ENCODE data around the gene TBC1D4.
A peak's percentile ranks its signal among the peaks of the same experiment; 100 is the strongest.

TBC1D4 gene

DNA sequence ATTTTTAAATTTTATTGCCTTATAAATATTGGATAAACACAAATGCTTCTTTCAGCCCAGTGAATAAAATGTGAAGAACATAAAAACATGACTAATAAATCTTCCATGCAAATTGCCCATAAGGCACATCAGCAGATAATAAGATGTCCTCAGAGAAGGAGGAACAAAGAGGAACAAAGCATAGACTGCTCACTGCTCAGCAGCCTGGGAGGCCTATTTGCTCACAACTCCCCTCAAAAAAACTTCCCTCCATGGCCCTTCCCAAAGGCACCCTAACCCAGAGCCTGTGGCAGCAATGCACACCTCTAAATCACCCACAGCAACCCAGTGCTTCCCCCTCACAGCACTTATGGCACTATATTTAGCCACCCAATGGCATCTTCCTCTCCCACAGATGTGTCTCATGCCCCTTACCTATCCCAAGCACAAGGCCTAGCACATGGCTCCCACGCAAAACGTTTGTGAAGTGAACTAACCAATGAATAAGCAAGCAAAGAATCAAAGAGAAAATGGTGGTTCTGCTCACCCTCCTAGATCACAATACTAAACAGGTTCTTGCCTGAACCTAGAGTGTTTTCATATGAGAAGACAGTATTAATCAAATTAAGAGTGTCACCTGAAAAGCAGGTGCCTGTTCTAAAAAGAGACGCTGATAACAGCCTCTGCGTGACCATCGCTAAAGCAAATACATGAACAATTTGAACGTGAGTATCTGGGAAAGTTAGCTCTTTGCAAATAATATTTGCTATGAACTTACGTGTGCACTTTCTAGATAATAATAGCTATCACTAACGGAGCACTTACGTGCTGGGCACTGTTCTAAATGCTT, 96.9 kb downstream of the TBC1D4 start:
- no peak for DNase-seq

DNA sequence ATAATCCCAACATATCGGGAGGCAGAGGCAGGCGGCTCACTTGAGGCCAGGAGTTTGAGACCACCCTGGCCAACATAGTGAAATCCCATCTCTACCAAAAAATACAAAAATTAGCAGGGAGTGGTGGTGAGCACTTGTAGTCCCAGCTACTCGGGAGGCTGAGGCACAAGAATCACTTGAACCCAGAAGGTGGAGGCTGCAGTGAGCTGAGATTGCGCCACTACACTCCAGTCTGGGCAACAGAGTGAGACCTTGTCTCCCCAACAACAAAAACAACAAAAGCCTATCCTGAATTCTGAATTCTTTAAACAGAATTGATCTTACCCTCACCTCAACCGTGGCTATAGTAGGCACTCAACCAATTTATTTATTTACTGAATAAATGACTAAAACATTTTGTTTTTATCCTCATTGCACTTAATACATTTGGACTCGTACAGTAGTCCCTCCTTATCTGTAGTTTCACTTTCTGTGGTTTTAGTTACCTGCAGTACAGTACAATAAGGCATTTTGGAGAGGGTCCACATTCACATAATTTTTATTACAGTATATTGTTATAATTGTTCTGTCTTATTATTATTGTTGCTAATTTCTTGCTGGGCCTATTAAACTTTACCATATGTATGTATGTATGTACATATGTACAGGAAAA, 98.8 kb downstream of the TBC1D4 start:
- no peak for DNase-seq

DNA sequence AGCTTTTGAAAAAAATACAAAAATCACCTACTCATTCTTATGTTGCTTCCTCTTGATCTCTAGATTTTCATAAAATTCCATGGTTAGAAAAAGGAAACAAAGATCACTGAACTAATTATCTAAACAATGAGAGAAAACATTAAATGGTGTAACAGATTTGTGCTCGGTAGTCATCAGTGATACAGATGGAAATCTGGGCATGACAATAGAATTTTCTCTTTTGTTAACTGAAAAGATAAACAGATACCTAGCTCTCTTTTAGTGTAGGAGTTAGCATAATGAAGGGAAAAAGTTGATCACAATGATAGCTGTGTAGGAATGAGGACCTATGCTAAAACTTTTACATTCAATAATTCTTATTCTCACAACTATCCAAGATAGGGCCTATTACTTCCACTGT, 103.7 kb downstream of the TBC1D4 start:
- DNase-seq: no peak

DNA sequence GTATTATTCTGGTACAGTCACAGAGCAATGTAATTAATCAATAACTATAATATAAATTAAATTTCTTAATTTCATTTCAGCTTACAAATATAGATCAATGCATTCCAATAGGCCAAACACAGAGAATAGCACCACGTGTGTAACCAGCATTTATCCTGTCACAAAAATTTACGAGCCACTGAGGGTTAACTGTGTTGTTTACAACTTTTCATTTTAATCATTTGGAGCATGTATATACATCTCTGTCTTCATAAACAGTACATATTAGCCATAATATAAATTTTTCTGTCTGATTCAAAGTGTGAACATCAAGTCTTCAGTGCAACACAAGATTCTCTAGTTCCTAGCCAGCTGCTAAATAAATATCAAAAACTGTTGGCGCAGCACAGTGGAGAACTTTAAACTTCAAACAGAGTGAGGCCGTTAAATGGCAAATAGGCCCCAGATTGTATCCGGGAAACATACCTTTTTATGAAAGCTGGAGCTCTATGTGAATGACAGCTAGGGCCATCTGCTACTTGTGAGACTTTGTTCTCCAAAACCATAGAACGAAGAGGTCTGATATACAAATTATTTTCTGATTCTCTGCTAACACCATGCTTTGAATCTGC, 105.1 kb downstream of the TBC1D4 start:
- no peak for DNase-seq

DNA sequence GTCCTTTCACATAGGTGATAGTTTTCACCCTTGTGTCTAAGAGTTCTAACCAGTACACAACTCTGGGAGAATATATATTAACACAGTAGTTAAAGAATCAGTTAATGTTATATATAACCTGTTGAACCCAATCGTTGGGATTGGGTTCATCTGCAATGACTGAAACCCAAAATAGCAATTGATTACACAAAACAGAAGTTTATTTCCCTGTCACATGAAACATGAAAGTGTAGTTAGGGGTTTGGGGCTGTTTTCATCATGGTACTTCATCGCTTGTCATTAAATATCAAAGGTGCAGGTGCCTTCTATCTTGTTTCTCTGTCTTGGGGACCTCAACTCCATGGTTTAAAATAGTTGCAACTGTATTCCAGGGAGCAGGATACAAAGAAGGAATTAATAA, 106.6 kb downstream of the TBC1D4 start:
- DNase-seq: no peak

DNA sequence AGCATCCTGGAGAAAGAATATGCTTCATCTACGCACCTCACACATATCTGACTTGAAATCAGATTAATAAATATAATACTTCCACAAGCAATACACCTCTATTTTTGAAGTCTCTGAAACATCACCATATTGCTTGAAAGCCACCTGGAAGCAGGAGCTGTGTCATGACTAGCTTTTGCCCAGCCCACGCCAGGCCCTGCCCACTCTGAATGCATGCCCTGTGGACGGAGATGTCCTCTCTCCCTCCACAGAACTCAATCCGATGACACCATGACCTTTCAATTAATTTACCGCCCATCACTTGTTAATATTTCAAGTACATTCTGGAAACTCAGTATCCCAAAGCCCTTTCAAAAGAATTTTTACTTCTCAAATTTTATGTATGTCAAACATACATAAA, 108.0 kb downstream of the TBC1D4 start:
- no peak for DNase-seq

DNA sequence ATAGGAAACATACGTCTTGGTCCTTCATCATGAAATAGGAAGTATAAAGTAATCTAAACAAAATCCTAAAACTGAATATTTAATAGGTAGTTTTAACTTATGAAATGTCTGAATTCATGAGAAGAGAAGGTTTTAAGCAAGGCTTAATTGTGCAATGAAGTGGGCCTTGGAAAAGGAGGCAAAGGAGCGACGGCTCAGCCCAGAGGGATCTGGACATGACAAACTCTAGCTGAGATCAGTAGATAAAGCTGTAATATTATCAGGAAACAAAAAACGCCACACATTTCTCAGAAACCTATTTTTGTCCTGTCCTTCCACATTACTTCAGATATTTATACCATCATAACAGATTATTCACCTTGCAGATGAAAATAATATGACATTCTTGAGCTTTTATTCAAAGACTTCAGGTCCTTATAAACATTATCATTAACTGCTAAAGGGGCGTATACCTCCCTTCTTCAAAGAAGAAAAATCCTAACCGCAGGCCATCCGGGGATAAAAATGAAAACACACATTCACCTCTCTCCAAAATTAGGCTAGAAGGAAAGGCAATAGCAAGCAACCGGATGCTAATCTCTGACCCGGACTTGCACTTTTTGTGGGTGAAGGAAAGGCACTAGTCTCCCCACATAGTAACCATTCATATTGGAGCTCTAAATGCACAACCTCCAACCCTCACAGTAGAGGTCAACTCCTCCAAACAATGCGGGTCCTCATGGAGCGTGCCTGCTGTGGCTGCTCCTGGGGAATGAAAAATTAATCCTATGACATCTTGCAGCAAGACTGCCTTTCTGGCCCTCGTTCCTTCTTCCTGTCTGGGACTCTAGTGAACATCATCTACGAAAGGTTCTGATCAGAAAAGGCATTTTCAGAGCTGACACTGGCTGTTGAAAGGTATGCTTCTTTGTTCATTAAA, 108.8 kb downstream of the TBC1D4 start:
- DNase-seq: no peak

DNA sequence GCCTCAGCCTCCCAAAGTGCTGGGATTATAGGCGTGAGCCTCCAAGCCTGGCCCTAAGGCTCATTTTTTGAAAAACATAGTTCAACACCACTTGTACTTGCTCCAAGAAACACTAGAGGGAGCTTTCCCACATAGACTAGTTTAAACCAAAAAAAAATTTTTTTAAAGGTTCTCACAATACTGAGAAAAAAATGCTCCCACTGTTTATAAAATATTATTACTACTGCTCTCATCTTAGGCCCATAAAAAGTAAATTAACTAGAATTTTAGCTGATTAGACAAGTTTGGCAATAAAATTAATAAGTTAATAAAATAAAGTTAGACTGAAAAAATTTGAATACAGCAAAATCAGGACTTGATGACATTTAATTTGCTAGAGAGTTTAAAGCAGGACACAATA, 109.5 kb downstream of the TBC1D4 start:
- no peak for DNase-seq

DNA sequence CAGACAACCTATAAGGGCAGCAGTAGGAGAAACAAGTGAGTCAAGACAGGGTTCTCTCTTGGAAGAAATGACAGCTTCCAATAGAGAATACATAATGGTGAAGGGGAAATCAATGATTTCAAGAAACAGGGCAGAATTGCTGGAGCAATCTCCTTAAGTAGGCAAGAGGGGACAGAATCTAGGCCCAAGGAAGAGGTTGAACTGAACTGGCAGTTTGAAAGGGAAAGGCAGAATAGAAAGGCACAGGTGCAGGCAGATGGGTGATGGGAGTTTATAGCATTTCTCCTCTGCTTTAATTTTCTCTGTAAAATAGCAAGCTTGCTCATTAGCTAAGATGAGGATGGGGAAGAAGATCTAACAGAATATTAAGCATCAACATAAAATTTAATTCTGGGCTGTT, 110.8 kb downstream of the TBC1D4 start:
- no peak for DNase-seq

DNA sequence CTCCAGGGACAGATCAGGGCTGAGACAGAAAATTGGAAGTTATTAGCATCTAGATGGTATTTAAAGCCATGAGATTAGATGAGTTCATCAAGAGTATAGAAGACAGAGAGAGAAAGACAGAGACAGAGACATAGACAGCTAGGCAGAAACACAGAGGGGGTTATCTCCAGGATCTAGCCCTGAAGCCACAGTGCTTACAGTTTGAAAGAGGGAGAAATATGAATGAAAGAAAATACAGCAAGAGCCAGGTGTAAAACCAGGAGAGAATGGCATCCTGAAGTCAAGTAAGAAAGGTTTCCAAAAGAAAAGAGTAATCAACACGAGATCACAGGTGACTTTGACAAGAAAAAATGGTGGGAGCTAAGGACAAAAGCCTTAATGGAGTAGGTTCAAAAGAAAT, 111.2 kb downstream of the TBC1D4 start:
- DNase-seq: no peak

DNA sequence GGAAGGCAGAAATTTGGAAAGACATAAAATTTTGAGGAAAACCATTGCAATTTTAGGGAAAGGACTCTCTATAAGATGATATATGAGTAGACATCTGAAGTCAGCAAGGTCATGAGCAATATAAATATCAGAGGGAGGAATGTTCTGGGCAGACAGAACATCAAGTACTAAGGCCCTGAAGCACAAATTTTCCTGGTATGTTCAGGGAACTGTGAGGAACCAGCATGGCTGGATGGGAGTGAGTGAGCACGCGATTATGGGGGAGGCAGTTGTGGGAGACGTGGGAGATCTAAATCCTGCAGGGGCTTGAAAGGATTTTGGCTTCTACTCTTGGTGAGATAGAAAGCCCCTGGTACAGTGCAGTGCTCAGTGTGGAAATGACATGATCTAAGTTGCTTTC, 112.0 kb downstream of the TBC1D4 start:
- DNase-seq: no peak

DNA sequence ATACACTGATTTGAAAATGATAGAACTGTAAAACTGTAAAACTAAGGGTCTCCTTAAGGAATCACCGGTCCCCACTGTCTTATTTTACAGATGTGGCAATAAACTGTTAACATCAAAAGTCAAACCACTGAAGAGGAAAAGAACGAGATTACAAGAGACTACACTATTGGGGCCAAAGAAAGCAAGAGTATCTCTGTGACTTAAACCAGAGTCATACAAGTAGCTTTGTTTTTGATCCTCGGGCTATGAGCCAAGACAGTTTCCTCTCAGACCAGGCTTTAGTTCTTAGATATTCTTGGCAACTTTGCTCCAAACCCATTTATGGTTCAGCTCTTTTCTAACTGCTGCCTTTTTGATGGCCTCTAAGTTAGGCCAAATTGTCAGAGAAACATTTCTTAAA, 113.8 kb downstream of the TBC1D4 start:
- DNase-seq: no peak

DNA sequence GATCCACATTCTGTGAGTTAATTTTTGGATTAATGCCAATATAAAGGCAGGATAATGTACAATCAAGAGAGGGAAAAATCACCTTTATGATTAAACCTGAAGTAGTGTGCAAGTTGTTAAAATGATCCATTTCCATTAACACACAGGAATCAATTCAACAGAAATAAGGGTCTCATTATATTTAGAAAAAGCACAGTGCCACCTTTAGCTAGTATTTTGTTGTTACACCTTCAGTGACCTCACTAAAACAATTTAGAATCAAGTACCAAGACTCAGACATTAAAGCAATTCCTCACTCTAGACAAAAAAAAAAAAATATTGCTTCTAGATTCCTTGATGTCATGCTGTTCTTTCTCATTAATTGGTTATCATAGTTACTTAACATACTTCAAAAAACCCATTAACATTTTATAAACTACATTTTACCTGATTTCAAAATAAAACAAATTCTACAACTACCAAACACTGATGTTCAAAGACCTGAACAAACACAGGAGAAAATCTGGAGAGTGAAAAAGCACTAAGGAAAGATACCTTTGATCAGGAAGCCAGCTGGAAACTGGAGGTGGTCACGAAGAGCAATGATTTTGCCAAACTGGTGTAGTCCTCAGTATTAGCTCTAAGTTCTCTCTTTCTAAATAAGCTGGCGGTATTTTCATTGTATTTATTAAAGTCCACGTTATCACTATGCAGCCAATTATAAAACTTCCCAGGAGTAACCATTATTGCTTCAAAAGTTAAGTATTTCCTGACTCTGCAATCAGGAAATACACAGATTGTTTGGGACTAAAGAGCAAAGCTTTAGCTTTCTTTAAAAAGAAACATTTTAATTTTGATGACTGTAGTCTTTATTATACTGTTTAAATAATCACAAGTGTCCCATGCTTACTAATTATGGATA, 115.3 kb downstream of the TBC1D4 start:
- DNase-seq: no peak

DNA sequence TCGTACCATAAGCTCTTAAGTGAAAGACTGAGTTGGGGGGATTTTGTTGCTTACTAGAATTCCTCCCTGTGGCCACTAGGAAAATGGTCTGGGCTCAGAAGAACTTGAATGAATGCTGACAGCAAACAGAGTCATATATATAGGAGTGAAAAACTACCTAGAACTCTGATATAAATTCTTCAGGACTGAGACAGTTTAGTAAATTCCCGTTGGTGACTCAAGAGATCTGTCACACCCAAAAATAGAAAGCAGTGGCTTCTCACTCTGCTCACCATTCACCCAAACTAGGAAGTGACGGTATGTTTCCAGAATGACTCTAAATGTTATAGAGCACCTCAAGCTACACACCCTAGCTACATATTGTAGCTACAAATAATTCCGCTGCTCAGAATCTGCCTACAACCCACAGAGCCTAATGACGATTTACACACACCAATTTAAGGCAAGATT, 116.2 kb downstream of the TBC1D4 start:
- DNase-seq: no peak

DNA sequence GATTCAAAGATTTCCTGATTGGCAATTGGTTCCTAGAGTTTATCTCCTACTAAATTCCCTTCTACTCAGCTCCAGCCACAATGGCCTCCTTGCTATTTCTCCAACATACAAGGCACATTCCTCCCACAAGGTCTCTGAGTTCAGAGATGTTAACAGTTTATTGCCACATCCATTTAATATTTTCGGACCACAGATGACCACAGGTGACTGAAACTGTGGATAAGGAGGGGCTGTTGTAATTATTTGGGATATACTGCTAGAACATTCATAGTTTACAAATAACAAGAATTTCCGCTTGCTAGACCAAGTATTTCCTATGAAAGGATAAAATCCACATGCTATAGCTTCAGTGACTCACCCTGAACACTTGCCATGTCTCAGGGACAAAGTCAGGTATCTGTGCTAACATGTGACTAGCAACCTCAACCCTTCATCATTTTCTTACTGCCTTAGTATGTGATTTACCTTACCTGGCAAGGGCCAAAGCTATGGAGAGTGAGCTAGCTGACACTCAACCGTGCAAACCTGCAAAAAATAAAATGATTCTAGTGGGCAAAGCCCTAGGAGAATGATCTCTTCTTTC, 117.7 kb downstream of the TBC1D4 start:
- DNase-seq: no peak

DNA sequence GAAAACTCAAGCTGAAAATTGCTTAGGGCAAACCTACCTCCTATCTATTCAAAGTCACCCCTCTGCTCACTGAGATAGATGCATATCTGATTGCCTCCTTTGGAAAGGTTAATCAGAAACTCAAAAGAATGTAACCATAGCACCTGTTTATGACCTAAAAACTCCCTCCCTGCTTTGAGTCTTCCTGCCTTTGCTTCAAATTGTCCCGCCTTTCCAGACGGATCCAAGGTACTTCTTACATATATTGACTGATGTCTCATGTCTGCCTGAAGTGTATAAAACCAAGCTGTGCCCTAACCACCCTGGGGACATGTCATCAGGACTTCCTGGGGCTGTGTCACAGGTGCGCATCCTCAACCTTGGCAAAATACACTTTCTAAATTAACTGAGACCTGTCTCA, 118.6 kb downstream of the TBC1D4 start:
- no peak for DNase-seq

DNA sequence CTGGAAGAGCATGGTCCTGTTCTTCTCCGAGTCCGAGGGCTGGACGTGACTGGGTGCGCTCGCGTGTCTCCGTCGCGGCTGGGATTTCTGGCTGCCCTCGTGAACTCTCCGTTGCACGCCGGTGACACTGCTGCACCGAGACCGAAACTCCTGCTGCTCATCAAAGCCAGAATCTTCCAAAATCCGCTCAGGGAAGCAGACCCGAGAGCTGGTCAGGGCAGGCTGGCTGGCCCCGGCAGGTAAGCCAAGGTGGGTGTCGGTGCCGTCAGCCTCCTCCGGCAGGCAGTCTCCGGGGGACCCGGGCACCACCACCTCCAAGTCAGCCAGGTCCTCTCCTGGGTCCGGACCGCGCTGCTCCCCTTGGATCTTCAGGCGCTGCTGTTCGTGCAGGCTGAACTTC, 119.9 kb downstream of the TBC1D4 start:
- no peak for DNase-seq

DNA sequence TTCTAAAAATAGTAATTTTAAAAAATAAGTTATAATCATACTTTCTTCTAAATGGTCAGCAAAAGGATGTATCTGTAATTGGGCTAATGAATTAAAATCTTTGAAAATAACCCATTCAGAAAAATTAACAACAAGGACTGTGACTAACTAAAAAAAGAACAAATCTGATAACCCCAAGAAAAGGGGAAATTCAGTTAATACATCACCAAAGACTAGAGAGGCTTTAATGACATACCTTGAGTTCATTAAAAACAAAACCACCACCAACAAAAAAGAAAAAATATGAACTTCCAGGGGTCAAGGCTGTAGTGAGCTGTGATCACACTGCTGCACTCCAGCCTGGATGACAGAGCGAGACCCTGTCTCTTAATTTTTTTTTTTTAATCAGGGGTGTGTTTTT, 121.8 kb downstream of the TBC1D4 start:
- no peak for DNase-seq

DNA sequence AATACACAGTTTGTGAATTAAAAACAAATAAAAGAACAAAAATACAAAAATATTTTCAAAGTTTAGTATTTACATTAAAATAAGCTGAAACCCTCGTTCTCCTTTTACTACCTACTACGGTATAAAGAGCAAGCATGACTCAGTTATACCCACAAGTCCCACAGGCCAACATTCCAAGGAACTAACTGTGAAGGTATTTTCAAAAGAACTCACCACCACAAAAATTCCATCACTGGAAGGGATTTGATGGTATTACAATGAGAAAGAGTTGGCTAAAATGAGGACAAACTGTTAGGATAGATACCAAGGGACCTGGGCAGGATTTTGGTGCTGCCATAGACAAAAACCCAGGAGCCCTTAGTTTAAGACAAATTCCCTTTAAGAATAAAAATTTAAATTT, 122.7 kb downstream of the TBC1D4 start:
- DNase-seq: no peak

DNA sequence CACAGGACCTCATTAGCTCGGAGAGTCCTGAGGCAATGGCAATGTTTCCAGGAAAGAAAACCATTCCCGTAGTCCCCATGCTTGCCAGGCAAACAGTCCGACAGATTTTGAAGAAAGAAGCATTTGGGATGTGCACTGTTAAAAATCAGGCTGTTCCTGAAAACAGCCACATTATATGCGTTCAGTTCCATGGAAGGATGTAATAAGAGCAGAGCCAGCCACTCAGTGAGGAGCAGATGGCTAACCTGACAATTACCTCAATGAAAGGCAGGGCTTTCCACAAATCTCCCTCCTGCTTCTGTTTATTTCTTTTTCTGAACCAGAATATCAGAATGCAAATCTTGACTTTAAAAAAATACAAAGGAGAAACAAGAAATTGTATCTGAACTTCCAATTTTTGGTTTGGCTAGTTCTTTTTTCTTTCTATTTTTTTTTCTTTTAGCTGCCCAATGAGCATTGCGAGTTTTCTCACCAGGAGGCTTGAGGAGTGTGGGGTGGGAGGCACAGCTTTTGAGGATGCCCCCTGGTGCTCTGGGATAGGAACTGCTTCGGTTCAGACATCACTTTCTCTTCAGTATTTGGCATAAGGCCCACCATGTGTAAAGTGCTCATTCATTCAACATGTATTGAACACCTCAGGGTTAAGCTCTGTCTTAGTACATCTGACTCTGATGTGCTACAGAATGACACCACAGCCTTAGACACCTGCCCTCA, 124.2 kb downstream of the TBC1D4 start:
- DNase-seq: peak; percentile 42

DNA sequence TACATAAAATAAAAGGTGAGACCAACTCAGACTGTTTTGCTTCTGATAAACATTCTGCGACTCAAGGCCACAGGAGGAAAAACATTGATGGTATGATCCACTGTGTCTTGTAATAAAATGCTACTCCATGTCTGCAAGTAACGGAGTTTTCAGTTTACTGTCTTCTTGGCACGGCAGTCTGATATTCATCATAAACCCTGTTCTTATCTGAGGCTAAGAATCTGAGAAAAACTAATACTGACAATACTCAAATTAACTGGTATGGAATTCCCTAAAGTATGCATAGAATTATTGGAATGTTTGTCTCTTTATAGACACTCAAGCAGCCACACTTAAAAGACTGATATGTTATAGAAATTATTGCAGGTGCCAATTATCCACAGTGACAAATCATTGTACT, 125.5 kb downstream of the TBC1D4 start:
- DNase-seq: no peak
